Nephron progenitor cell (in vitro differentiated cells): ENCODE data around the gene SCAP.
"Not testable (repeated sequence)": the region's sequence is repeated elsewhere in the genome, so short reads cannot be mapped to it uniquely, and the experiment has no call there.

Experiments
- DNase-seq: peaks from one replicate; pipeline ENCODE4 v3.0.0; 2021
- H3K27ac Mint-ChIP-seq: 2 replicates; pipeline ENCODE4 v1.8.0; 2021; ENCODE audit warnings: mild to moderate bottlenecking, moderate library complexity, mixed read lengths
- H3K27me3 Mint-ChIP-seq: 2 replicates; pipeline ENCODE4 v1.8.0; 2021; ENCODE audit warnings: mild to moderate bottlenecking, low read depth, mixed read lengths; ENCODE audit not compliant: poor library complexity
- H3K36me3 Mint-ChIP-seq: 2 replicates; pipeline ENCODE4 v1.8.0; 2021; ENCODE audit warnings: low read depth, mixed read lengths
- H3K4me1 Mint-ChIP-seq: 2 replicates; pipeline ENCODE4 v1.8.0; 2021; ENCODE audit warnings: mixed read lengths
- H3K4me3 Mint-ChIP-seq: 2 replicates; pipeline ENCODE4 v1.8.0; 2021; ENCODE audit warnings: mild to moderate bottlenecking, moderate library complexity, mixed read lengths
- H3K9me3 Mint-ChIP-seq: 2 replicates; pipeline ENCODE4 v1.8.0; 2021; ENCODE audit warnings: mild to moderate bottlenecking, moderate library complexity, mixed read lengths
- CTCF ChIP-seq: fragments of 200-600 bp; sonication (generic); IDR thresholded peaks from 2 replicates; pipeline ENCODE4 v1.5.0; 2021; ENCODE audit warnings: antibody characterized with exemption

SCAP gene

GRCh38 chr3:47487265-47487664 is 11.5 kb upstream of the SCAP start:
- H3K27me3 Mint-ChIP-seq: no peaks in the 10 kb centered on the region
- H3K9me3 Mint-ChIP-seq: peaks cover 4% of the 10 kb centered on the region
- no peak for DNase-seq
- peaks cover 10% of the 10 kb centered on the region for H3K4me1 Mint-ChIP-seq
- no peak overlapping the region for H3K4me3 Mint-ChIP-seq
- H3K27ac Mint-ChIP-seq: peak overlapping the region; percentile 9
- H3K36me3 Mint-ChIP-seq: peaks cover 39% of the 10 kb centered on the region
- no peak for TF ChIP-seq CTCF

DNA sequence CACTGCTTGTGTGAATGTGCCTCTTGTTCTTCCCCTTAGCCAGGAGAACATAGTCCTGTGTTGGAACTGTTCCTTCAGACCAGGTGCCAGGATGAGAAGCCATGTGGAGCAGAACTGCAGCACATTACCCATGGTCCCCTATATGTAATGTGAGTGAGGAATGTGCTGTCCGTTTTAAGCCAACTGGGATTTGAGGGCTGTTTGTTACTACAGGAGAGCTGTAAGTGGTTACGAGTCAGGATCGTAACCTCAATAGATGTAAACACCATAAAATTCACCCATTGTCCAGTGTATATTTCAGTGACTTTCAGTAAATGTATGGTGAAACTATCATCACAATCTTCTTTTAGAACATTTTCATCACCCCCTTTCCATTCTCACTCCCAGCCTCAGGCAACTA is 10.1 kb upstream of the SCAP start:
- peaks cover 21% of the 10 kb centered on the region for H3K4me1 Mint-ChIP-seq
- H3K27ac Mint-ChIP-seq: peak overlapping the region; percentile 58
- no peak overlapping the region for H3K4me3 Mint-ChIP-seq
- no peak for DNase-seq
- peaks cover 32% of the 10 kb centered on the region for H3K36me3 Mint-ChIP-seq
- H3K27me3 Mint-ChIP-seq: no peaks in the 10 kb centered on the region
- peaks cover 4% of the 10 kb centered on the region for H3K9me3 Mint-ChIP-seq
- no peak for TF ChIP-seq CTCF

GRCh38 chr3:47482366-47482765 is 6.6 kb upstream of the SCAP start:
- no peak for TF ChIP-seq CTCF
- no peaks in the 10 kb centered on the region for H3K27me3 Mint-ChIP-seq
- H3K4me1 Mint-ChIP-seq: peaks cover 32% of the 10 kb centered on the region
- H3K36me3 Mint-ChIP-seq: peaks cover 11% of the 10 kb centered on the region
- H3K9me3 Mint-ChIP-seq: peaks cover 4% of the 10 kb centered on the region
- no peak overlapping the region for H3K4me3 Mint-ChIP-seq
- DNase-seq: peak; percentile 11
- peak overlapping the region; percentile 51 for H3K27ac Mint-ChIP-seq

- not testable (repeated sequence) for DNase-seq, H3K36me3 Mint-ChIP-seq, H3K9me3 Mint-ChIP-seq, H3K27me3 Mint-ChIP-seq
- Mint-ChIP-seq H3K27ac (peak overlapping the region; percentile 37), H3K4me3 (peak overlapping the region; percentile 10), H3K4me1 (peaks cover 36% of the 10 kb centered on the region)
Measured at GRCh38 chr3:47481763-47482162, 6.0 kb upstream of the SCAP start.

GRCh38 chr3:47480267-47480666 is 4.5 kb upstream of the SCAP start:
- not testable (repeated sequence) for H3K36me3 Mint-ChIP-seq, H3K9me3 Mint-ChIP-seq, H3K27me3 Mint-ChIP-seq, DNase-seq, H3K27ac Mint-ChIP-seq, H3K4me3 Mint-ChIP-seq
- H3K4me1 Mint-ChIP-seq: peaks cover 37% of the 10 kb centered on the region

GRCh38 chr3:47479826-47480160 is 4.1 kb upstream of the SCAP start:
- H3K27ac Mint-ChIP-seq: no peak overlapping the region
- no peak for TF ChIP-seq CTCF
- H3K9me3 Mint-ChIP-seq: no peaks in the 10 kb centered on the region
- H3K27me3 Mint-ChIP-seq: no peaks in the 10 kb centered on the region
- no peak for DNase-seq
- no peak overlapping the region for H3K4me3 Mint-ChIP-seq
- peaks cover 42% of the 10 kb centered on the region for H3K4me1 Mint-ChIP-seq
- H3K36me3 Mint-ChIP-seq: no peaks in the 10 kb centered on the region

GRCh38 chr3:47478022-47478421 is 2.3 kb upstream of the SCAP start:
- Mint-ChIP-seq H3K4me1 (peaks cover 57% of the 10 kb centered on the region), H3K4me3 (no peak overlapping the region), H3K27ac (no peak overlapping the region), H3K9me3 (no peaks in the 10 kb centered on the region), H3K36me3 (no peaks in the 10 kb centered on the region), H3K27me3 (peaks cover 3% of the 10 kb centered on the region)
- DNase-seq: no peak
- no peak for TF ChIP-seq CTCF
